Measurements from ENCODE around the gene HOXB13. TPM values are rescaled to one million over a fixed set of nuclear protein-coding genes. Genes with fewer than 3 reads are reported as not detected.
A peak's percentile ranks its signal among the peaks of the same experiment; 100 is the strongest.

HOXB13 gene
- total RNA-seq, 2 donors from 2014 or later, result not detected

GRCh38 chr17:48751733-48752398 is 23.3 kb upstream of the HOXB13 start:
- H3K36me3 Mint-ChIP-seq, result peaks cover 0 to 16% of the 10 kb centered on the region in 2 donors
- no peaks in the 10 kb centered on the region for H3K9me3 Mint-ChIP-seq
- ATAC-seq, result no peak
- H3K27ac Mint-ChIP-seq, result no peak overlapping the region
- no peak for DNase-seq (ENCODE audit: low spot score in 2 of 2)

GRCh38 chr17:48751172-48751571 is 22.6 kb upstream of the HOXB13 start:
- no peaks in the 10 kb centered on the region for H3K9me3 Mint-ChIP-seq
- ATAC-seq, result no peak
- peaks cover 0 to 16% of the 10 kb centered on the region in 2 donors for H3K36me3 Mint-ChIP-seq
- no peak for DNase-seq (ENCODE audit: low spot score in 2 of 2)
- no peak overlapping the region for H3K27ac Mint-ChIP-seq

GRCh38 chr17:48749621-48750553 is 21.3 kb upstream of the HOXB13 start:
- Mint-ChIP-seq H3K27ac (no peak overlapping the region), H3K9me3 (no peaks in the 10 kb centered on the region), H3K36me3 (peaks cover 0 to 16% of the 10 kb centered on the region in 2 donors)
- ATAC-seq, result no peak
- no peak for DNase-seq (ENCODE audit: low spot score in 2 of 2)

- Mint-ChIP-seq H3K9me3 (no peaks in the 10 kb centered on the region), H3K27ac (no peak overlapping the region), H3K36me3 (peaks cover 0 to 16% of the 10 kb centered on the region in 2 donors)
- ATAC-seq (no peak), DNase-seq (ENCODE audit: low spot score in 2 of 2) (no peak)
Measured at GRCh38 chr17:48748718-48749566, 20.4 kb upstream of the HOXB13 start.

- Mint-ChIP-seq H3K27ac (peak overlapping the region in 1 of 2 donors; percentile 79), H3K9me3 (no peaks in the 10 kb centered on the region), H3K36me3 (peaks cover 0 to 7% of the 10 kb centered on the region in 2 donors)
- DNase-seq (ENCODE audit: low spot score in 2 of 2) (no peak), ATAC-seq (no peak)
Measured at GRCh38 chr17:48747445-48748363, 19.2 kb upstream of the HOXB13 start.

- Mint-ChIP-seq H3K9me3 (no peaks in the 10 kb centered on the region), H3K27ac (peak overlapping the region in 1 of 2 donors; percentile 81), H3K36me3 (peaks cover 0 to 7% of the 10 kb centered on the region in 2 donors)
- DNase-seq (ENCODE audit: low spot score in 2 of 2) (no peak), ATAC-seq (no peak)
Measured at GRCh38 chr17:48746916-48747444, 18.4 kb upstream of the HOXB13 start.

- H3K36me3 Mint-ChIP-seq, result peaks cover 0 to 7% of the 10 kb centered on the region in 2 donors
- no peak overlapping the region for H3K27ac Mint-ChIP-seq
- ATAC-seq (no peak), DNase-seq (ENCODE audit: low spot score in 2 of 2) (no peak)
- H3K9me3 Mint-ChIP-seq, result no peaks in the 10 kb centered on the region
Measured at GRCh38 chr17:48745381-48746275, 17.1 kb upstream of the HOXB13 start.

- no peak for ATAC-seq
- Mint-ChIP-seq H3K36me3 (peaks cover 0 to 7% of the 10 kb centered on the region in 2 donors), H3K27ac (no peak overlapping the region)
Measured at GRCh38 chr17:48740537-48740936, 12.0 kb upstream of the HOXB13 start.

GRCh38 chr17:48738803-48739526 is 10.4 kb upstream of the HOXB13 start:
- H3K27ac Mint-ChIP-seq, result no peak overlapping the region
- no peak for ATAC-seq

More at GRCh38 chr17:48740537-48740936, 12.0 kb upstream of the HOXB13 start:
- no peaks in the 10 kb centered on the region for H3K9me3 Mint-ChIP-seq
- DNase-seq (ENCODE audit: low spot score in 2 of 2), result no peak

GRCh38 chr17:48738424-48738802 is 9.9 kb upstream of the HOXB13 start:
- Mint-ChIP-seq H3K27ac (no peak overlapping the region), H3K9me3 (no peaks in the 10 kb centered on the region), H3K36me3 (peaks cover 0 to 7% of the 10 kb centered on the region in 2 donors)
- DNase-seq (ENCODE audit: low spot score in 2 of 2), result no peak
- no peak for ATAC-seq

More at GRCh38 chr17:48738803-48739526, 10.4 kb upstream of the HOXB13 start:
- H3K36me3 Mint-ChIP-seq, result peaks cover 0 to 7% of the 10 kb centered on the region in 2 donors
- DNase-seq (ENCODE audit: low spot score in 2 of 2), result no peak
- H3K9me3 Mint-ChIP-seq, result no peaks in the 10 kb centered on the region

GRCh38 chr17:48737330-48738043 is 8.9 kb upstream of the HOXB13 start:
- no peak for ATAC-seq
- DNase-seq (ENCODE audit: low spot score in 2 of 2), result no peak
- Mint-ChIP-seq H3K36me3 (peaks cover 0 to 7% of the 10 kb centered on the region in 2 donors), H3K9me3 (no peaks in the 10 kb centered on the region), H3K27ac (no peak overlapping the region)

GRCh38 chr17:48735062-48735351 is 6.5 kb upstream of the HOXB13 start:
- DNase-seq (ENCODE audit: low spot score in 2 of 2), result no peak
- H3K27ac Mint-ChIP-seq, result no peak overlapping the region
- no peaks in the 10 kb centered on the region for H3K9me3 Mint-ChIP-seq
- no peak for ATAC-seq
- H3K36me3 Mint-ChIP-seq, result peaks cover 0 to 7% of the 10 kb centered on the region in 2 donors

- Mint-ChIP-seq H3K36me3 (peaks cover 0 to 7% of the 10 kb centered on the region in 2 donors), H3K27ac (no peak overlapping the region), H3K9me3 (no peaks in the 10 kb centered on the region)
- ATAC-seq (no peak), DNase-seq (ENCODE audit: low spot score in 2 of 2) (no peak)
Measured at GRCh38 chr17:48734333-48735061, 5.9 kb upstream of the HOXB13 start.
